SU-DHL-6 (cell line): ENCODE measurements around the gene TRIM29.
"Not testable (repeated sequence)": the region's sequence is repeated elsewhere in the genome, so short reads cannot be mapped to it uniquely, and the experiment has no call there.

Experiments used
- H2AFZ ChIP-seq: fragments of 200-600 bp; sonication (generic); 2 replicates; pipeline ENCODE4 v1.6.1; 2014; ENCODE audit warnings: low read depth, mild to moderate bottlenecking, moderate library complexity, mixed read lengths, antibody characterized with exemption, low read length; ENCODE audit not compliant: severe bottlenecking
- H3F3A ChIP-seq: fragments of 200-600 bp; shearing (Covaris generic); 2 replicates; pipeline ENCODE4 v1.6.0; 2016; ENCODE audit warnings: antibody characterized with exemption, mild to moderate bottlenecking; ENCODE audit not compliant: insufficient read depth
- H3K27ac ChIP-seq: fragments of 200-600 bp; sonication (generic); 2 replicates; pipeline ENCODE4 v1.5.1; 2016; ENCODE audit warnings: low read depth, mild to moderate bottlenecking, low read length, moderate library complexity, mixed read lengths
- H3K27me3 ChIP-seq: fragments of 200-600 bp; sonication (generic), shearing (Covaris generic); 2 replicates; pipeline ENCODE4 v1.6.0; 2014; ENCODE audit warnings: mild to moderate bottlenecking, low read length
- H3K36me3 ChIP-seq: fragments of 200-600 bp; sonication (generic); 2 replicates; pipeline ENCODE4 v1.6.1; 2014; ENCODE audit warnings: mild to moderate bottlenecking, low read length, mixed read lengths
- H3K4me2 ChIP-seq: fragments of 300-600, 200-600 bp; shearing (Covaris generic), sonication (generic); 2 replicates; pipeline ENCODE4 v1.6.0; 2014; ENCODE audit warnings: low read length, low read depth, mild to moderate bottlenecking; ENCODE audit not compliant: poor library complexity, severe bottlenecking
- H3K4me3 ChIP-seq: fragments of 200-600 bp; sonication (generic); 2 replicates; pipeline ENCODE4 v1.5.1; 2014; ENCODE audit warnings: antibody characterized with exemption, low read length, mild to moderate bottlenecking, mixed read lengths; ENCODE audit not compliant: insufficient read depth, poor library complexity, severe bottlenecking
- H3K79me2 ChIP-seq: fragments of 200-600 bp; sonication (generic); 2 replicates; pipeline ENCODE4 v1.6.1; 2014; ENCODE audit warnings: mild to moderate bottlenecking, low read length, moderate library complexity; ENCODE audit not compliant: insufficient read depth
- H3K9ac ChIP-seq: fragments of 200-600 bp; sonication (generic); 2 replicates; pipeline ENCODE4 v1.7.0; 2014; ENCODE audit warnings: mild to moderate bottlenecking, low read length
- H3K9me2 ChIP-seq: fragments of 200-600 bp; sonication (generic); replicated peaks from 2 replicates; pipeline ENCODE4 v1.6.1; 2014; ENCODE audit warnings: low read length; ENCODE audit not compliant: insufficient read depth
- H3K9me3 ChIP-seq: fragments of 200-600 bp; sonication (generic); 2 replicates; pipeline ENCODE4 v1.6.1; 2014; ENCODE audit warnings: low read length, mixed read lengths; ENCODE audit not compliant: insufficient read depth
- H4K20me1 ChIP-seq: fragments of 200-600 bp; sonication (generic); 2 replicates; pipeline ENCODE4 v1.6.1; 2014; ENCODE audit warnings: low read depth, mild to moderate bottlenecking, antibody characterized with exemption, low read length, moderate library complexity, mixed read lengths
- CTCF ChIP-seq: fragments of 200-600 bp; sonication (generic); IDR thresholded peaks from one replicate; pipeline ENCODE4 v1.5.1; 2017; ENCODE audit warnings: antibody characterized with exemption, mild to moderate bottlenecking, low read length, moderate library complexity; ENCODE audit not compliant: insufficient read depth, poor library complexity, severe bottlenecking
- EZH2phosphoT487 ChIP-seq: fragments of 200-600 bp; sonication (generic), shearing (Covaris generic); conservative IDR thresholded peaks from 2 replicates; pipeline ENCODE4 v1.6.1; 2018; ENCODE audit warnings: mild to moderate bottlenecking, antibody characterized with exemption, low read length, moderate library complexity, mixed read lengths

Gene TRIM29

GRCh38 chr11:120181376-120181975 lies 43.6 kb upstream of the TRIM29 start:
- Histone ChIP-seq H3K9me2 (no peaks in the 10 kb centered on the region), H3K9me3 (no peaks in the 10 kb centered on the region), H3K9ac (no peak overlapping the region), H3K4me3 (no peak overlapping the region), H4K20me1 (no peaks in the 10 kb centered on the region), H3K27ac (no peak overlapping the region), H3K36me3 (no peaks in the 10 kb centered on the region), H3K27me3 (no peaks in the 10 kb centered on the region), H3F3A (no peaks in the 10 kb centered on the region), H2AFZ (no peak overlapping the region), H3K4me2 (no peak overlapping the region), H3K79me2 (no peaks in the 10 kb centered on the region)
- no peak for TF ChIP-seq CTCF
- TF ChIP-seq EZH2phosphoT487, result no peak

- Histone ChIP-seq H4K20me1 (no peaks in the 10 kb centered on the region), H3K4me2 (no peak overlapping the region), H3K9me2 (no peaks in the 10 kb centered on the region), H2AFZ (no peak overlapping the region), H3K9ac (no peak overlapping the region), H3K79me2 (no peaks in the 10 kb centered on the region), H3F3A (no peaks in the 10 kb centered on the region), H3K27me3 (no peaks in the 10 kb centered on the region), H3K4me3 (no peak overlapping the region), H3K27ac (no peak overlapping the region), H3K36me3 (no peaks in the 10 kb centered on the region), H3K9me3 (no peaks in the 10 kb centered on the region)
- TF ChIP-seq EZH2phosphoT487, result no peak
- no peak for TF ChIP-seq CTCF
These were observed 42.8 kb upstream of the TRIM29 start for GRCh38 chr11:120180551-120181232.

- not testable (repeated sequence) for H3K4me2 ChIP-seq, H3K9me2 ChIP-seq, H3K9ac ChIP-seq, H4K20me1 ChIP-seq, H3K9me3 ChIP-seq, H3K27me3 ChIP-seq, H3K27ac ChIP-seq, H2AFZ ChIP-seq, H3K36me3 ChIP-seq, H3K4me3 ChIP-seq, H3F3A ChIP-seq, H3K79me2 ChIP-seq
These were observed 42.1 kb upstream of the TRIM29 start for GRCh38 chr11:120180063-120180462.

GRCh38 chr11:120179057-120179672 lies 41.3 kb upstream of the TRIM29 start:
- Histone ChIP-seq H3K9ac (no peak overlapping the region), H3K27me3 (no peaks in the 10 kb centered on the region), H3K27ac (no peak overlapping the region), H3K79me2 (no peaks in the 10 kb centered on the region), H4K20me1 (no peaks in the 10 kb centered on the region), H3F3A (no peaks in the 10 kb centered on the region), H2AFZ (no peak overlapping the region), H3K4me3 (no peak overlapping the region), H3K36me3 (no peaks in the 10 kb centered on the region), H3K4me2 (no peak overlapping the region), H3K9me2 (no peaks in the 10 kb centered on the region), H3K9me3 (no peaks in the 10 kb centered on the region)
- TF ChIP-seq CTCF (no peak), EZH2phosphoT487 (no peak)
